ENCODE data around the gene KRT80.
A peak's percentile ranks its signal among the peaks of the same experiment; 100 is the strongest.

Gene KRT80

GRCh38 chr12:52221912-52222457 is 30.2 kb upstream of the KRT80 start:
- DNase-seq (ENCODE audit: low read depth): no peak

GRCh38 chr12:52221070-52221781 is 29.4 kb upstream of the KRT80 start:
- no peak for TF ChIP-seq CTCF (IDR thresholded peaks at IDR 0.05; ENCODE audit: control insufficient read depth, extremely low read depth, insufficient read depth)
- H3K4me3 ChIP-seq (ENCODE audit: low read depth, low read length): no peak overlapping the region
- DNase-seq (ENCODE audit: low read depth): no peak

More at GRCh38 chr12:52221912-52222457, 30.2 kb upstream of the KRT80 start:
- H3K4me3 ChIP-seq (ENCODE audit: low read depth, low read length): no peak overlapping the region
- TF ChIP-seq CTCF (IDR thresholded peaks at IDR 0.05; ENCODE audit: control insufficient read depth, extremely low read depth, insufficient read depth): peak; percentile 28

- TF ChIP-seq CTCF (IDR thresholded peaks at IDR 0.05; ENCODE audit: control insufficient read depth, extremely low read depth, insufficient read depth): no peak
- DNase-seq (ENCODE audit: low read depth): no peak
- no peak overlapping the region for H3K4me3 ChIP-seq (ENCODE audit: low read depth, low read length)
Measured at GRCh38 chr12:52220477-52220876, 28.7 kb upstream of the KRT80 start.

GRCh38 chr12:52218001-52218400 is 26.2 kb upstream of the KRT80 start:
- TF ChIP-seq CTCF (IDR thresholded peaks at IDR 0.05; ENCODE audit: control insufficient read depth, extremely low read depth, insufficient read depth): no peak
- H3K4me3 ChIP-seq (ENCODE audit: low read depth, low read length): no peak overlapping the region
- no peak for DNase-seq (ENCODE audit: low read depth)

- peak; percentile 88 for DNase-seq (ENCODE audit: low read depth)
- H3K4me3 ChIP-seq (ENCODE audit: low read depth, low read length): 0 out of 2 replicates have a peak overlapping the region, but pooled peaks have one; percentile 0
- no peak for TF ChIP-seq CTCF (IDR thresholded peaks at IDR 0.05; ENCODE audit: control insufficient read depth, extremely low read depth, insufficient read depth)
Measured at GRCh38 chr12:52217223-52217622, 25.4 kb upstream of the KRT80 start.

GRCh38 chr12:52216807-52217206 is 25.0 kb upstream of the KRT80 start:
- no peak overlapping the region for H3K4me3 ChIP-seq (ENCODE audit: low read depth, low read length)
- DNase-seq (ENCODE audit: low read depth): no peak
- TF ChIP-seq CTCF (IDR thresholded peaks at IDR 0.05; ENCODE audit: control insufficient read depth, extremely low read depth, insufficient read depth): peak; percentile 16; the same call in 1 of the 2 replicates

Measured in LNCaP clone FGC (cell line).